ENCODE measurements around the gene OPA3.

Gene OPA3

GRCh38 chr19:45517641-45518468 is 66.7 kb downstream of the OPA3 start:
- H3K9me3 Mint-ChIP-seq = no peaks in the 10 kb centered on the region
- H3K27me3 Mint-ChIP-seq (ENCODE audit: low read depth) = no peaks in the 10 kb centered on the region
- peaks cover 20% of the 10 kb centered on the region for H3K36me3 Mint-ChIP-seq (ENCODE audit: low read depth)

GRCh38 chr19:45517238-45517637 is 67.4 kb downstream of the OPA3 start:
- H3K9me3 Mint-ChIP-seq = no peaks in the 10 kb centered on the region
- no peaks in the 10 kb centered on the region for H3K27me3 Mint-ChIP-seq (ENCODE audit: low read depth)
- H3K36me3 Mint-ChIP-seq (ENCODE audit: low read depth) = peaks cover 20% of the 10 kb centered on the region
- peaks cover 7% of the 10 kb centered on the region for H3K4me1 Mint-ChIP-seq
- no peak overlapping the region for H3K27ac Mint-ChIP-seq
- no peak for TF ChIP-seq CTCF (IDR thresholded peaks at IDR 0.05; ENCODE audit: unreplicated experiment in 3 of 3)
- no peak overlapping the region for H3K4me3 Mint-ChIP-seq

More at GRCh38 chr19:45517641-45518468, 66.7 kb downstream of the OPA3 start:
- H3K4me3 Mint-ChIP-seq = no peak overlapping the region
- no peak overlapping the region for H3K27ac Mint-ChIP-seq
- TF ChIP-seq CTCF (IDR thresholded peaks at IDR 0.05; ENCODE audit: unreplicated experiment in 3 of 3) = no peak
- peaks cover 7% of the 10 kb centered on the region for H3K4me1 Mint-ChIP-seq

GRCh38 chr19:45515807-45516401 is 68.7 kb downstream of the OPA3 start:
- H3K4me3 Mint-ChIP-seq = no peak overlapping the region
- peaks cover 9% of the 10 kb centered on the region for H3K4me1 Mint-ChIP-seq
- no peak for TF ChIP-seq CTCF (IDR thresholded peaks at IDR 0.05; ENCODE audit: unreplicated experiment in 3 of 3)
- peaks cover 20% of the 10 kb centered on the region for H3K36me3 Mint-ChIP-seq (ENCODE audit: low read depth)
- no peaks in the 10 kb centered on the region for H3K27me3 Mint-ChIP-seq (ENCODE audit: low read depth)
- no peaks in the 10 kb centered on the region for H3K9me3 Mint-ChIP-seq
- no peak overlapping the region for H3K27ac Mint-ChIP-seq

GRCh38 chr19:45515081-45515624 is 69.4 kb downstream of the OPA3 start:
- Mint-ChIP-seq H3K9me3 (no peaks in the 10 kb centered on the region), H3K36me3 (ENCODE audit: low read depth) (peaks cover 17% of the 10 kb centered on the region), H3K4me1 (peaks cover 10% of the 10 kb centered on the region), H3K27ac (no peak overlapping the region), H3K27me3 (ENCODE audit: low read depth) (no peaks in the 10 kb centered on the region), H3K4me3 (no peak overlapping the region)
- TF ChIP-seq CTCF (IDR thresholded peaks at IDR 0.05; ENCODE audit: unreplicated experiment in 3 of 3) = no peak

- peaks cover 14% of the 10 kb centered on the region for H3K36me3 Mint-ChIP-seq (ENCODE audit: low read depth)
- H3K4me3 Mint-ChIP-seq = no peak overlapping the region
- H3K4me1 Mint-ChIP-seq = peaks cover 16% of the 10 kb centered on the region
- TF ChIP-seq CTCF (IDR thresholded peaks at IDR 0.05; ENCODE audit: unreplicated experiment in 3 of 3) = no peak
- no peaks in the 10 kb centered on the region for H3K9me3 Mint-ChIP-seq
- no peaks in the 10 kb centered on the region for H3K27me3 Mint-ChIP-seq (ENCODE audit: low read depth)
- H3K27ac Mint-ChIP-seq = no peak overlapping the region
Measured at GRCh38 chr19:45514376-45515051, 70.1 kb downstream of the OPA3 start.

All from nephron (organoid).